ENCODE results near the gene ZNF207. TPM values are rescaled to one million over a fixed set of nuclear protein-coding genes. Genes with fewer than 3 reads are reported as not detected.

Gene ZNF207
- total and polyA plus RNA-seq, 2 of the 8 experiments (the other 6 are each of a cell fraction or from before 2014, with no cell fraction given), result 268 to 286 TPM

DNA sequence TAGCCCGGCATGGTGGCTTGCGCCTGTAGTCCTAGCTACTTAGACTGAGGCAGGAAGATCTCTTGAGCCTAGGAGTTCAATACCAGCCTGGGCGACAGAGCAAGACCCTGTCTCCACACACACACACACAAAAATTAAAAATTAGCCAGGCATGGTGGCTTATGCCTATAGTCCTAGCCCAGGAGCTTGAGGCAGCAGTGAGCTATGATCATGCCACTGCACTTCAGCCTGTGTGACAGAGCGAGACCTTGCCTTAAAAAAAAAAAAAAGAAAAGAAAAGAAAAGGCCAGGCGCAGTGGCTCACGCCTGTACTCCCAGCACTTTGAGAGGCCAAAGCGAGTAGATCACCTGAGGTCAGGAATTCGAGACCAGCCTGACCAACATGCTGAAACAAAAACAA is 31.9 kb upstream of the ZNF207 start (continued):
- TF ChIP-seq CHD2 (IDR thresholded peaks at IDR 0.05; ENCODE audit: low read length) (no peak), JUN (IDR thresholded peaks at IDR 0.05; ENCODE audit: low read depth, low read length) (no peak), HDAC6 (IDR thresholded peaks at IDR 0.05; ENCODE audit: low read depth, low read length) (no peak), KDM4A (IDR thresholded peaks at IDR 0.05; ENCODE audit: low read depth, low read length, severe bottlenecking) (no peak), GABPA (IDR thresholded peaks at IDR 0.05; ENCODE audit: borderline replicate concordance, insufficient read depth, low read length) (no peak)
